DMS 273 (cell line): ENCODE results near the gene CACNA1C.

Source experiments
- DNase-seq: peaks from one replicate; lab custom pipeline; 2025; ENCODE audit not compliant: unreplicated experiment; lab: John Stamatoyannopoulos, UW

The CACNA1C gene

GRCh38 chr12:2229661-2230539 is 177.1 kb downstream of the CACNA1C start:
- no peak for DNase-seq

GRCh38 chr12:2231011-2231595 is 178.3 kb downstream of the CACNA1C start:
- DNase-seq = no peak

GRCh38 chr12:2231956-2232355 is 179.2 kb downstream of the CACNA1C start:
- DNase-seq = no peak

GRCh38 chr12:2233034-2233433 is 180.2 kb downstream of the CACNA1C start:
- no peak for DNase-seq

- no peak for DNase-seq
Measured at GRCh38 chr12:2234091-2234490, 181.3 kb downstream of the CACNA1C start.

GRCh38 chr12:2234646-2235350 is 182.0 kb downstream of the CACNA1C start:
- DNase-seq = no peak

- DNase-seq = no peak
Measured at GRCh38 chr12:2236506-2237294, 183.9 kb downstream of the CACNA1C start.

GRCh38 chr12:2238111-2238510 is 185.3 kb downstream of the CACNA1C start:
- DNase-seq = no peak

- DNase-seq = peak; percentile 80
Measured at GRCh38 chr12:2239381-2239871, 186.6 kb downstream of the CACNA1C start.

- DNase-seq = no peak
Measured at GRCh38 chr12:2240390-2240789, 187.6 kb downstream of the CACNA1C start.

- no peak for DNase-seq
Measured at GRCh38 chr12:2240984-2241383, 188.2 kb downstream of the CACNA1C start.

- no peak for DNase-seq
Measured at GRCh38 chr12:2242216-2242615, 189.4 kb downstream of the CACNA1C start.

GRCh38 chr12:2242816-2243215 is 190.0 kb downstream of the CACNA1C start:
- no peak for DNase-seq

GRCh38 chr12:2243275-2243674 is 190.5 kb downstream of the CACNA1C start:
- DNase-seq = no peak

GRCh38 chr12:2244013-2244861 is 191.4 kb downstream of the CACNA1C start:
- DNase-seq = no peak

- DNase-seq = no peak
Measured at GRCh38 chr12:2246358-2246757, 193.6 kb downstream of the CACNA1C start.

GRCh38 chr12:2247120-2247519 is 194.3 kb downstream of the CACNA1C start:
- DNase-seq = no peak

GRCh38 chr12:2247596-2247995 is 194.8 kb downstream of the CACNA1C start:
- no peak for DNase-seq

- DNase-seq = no peak
Measured at GRCh38 chr12:2248087-2248900, 195.5 kb downstream of the CACNA1C start.
